ENCODE measurements around the gene KXD1.

DNA sequence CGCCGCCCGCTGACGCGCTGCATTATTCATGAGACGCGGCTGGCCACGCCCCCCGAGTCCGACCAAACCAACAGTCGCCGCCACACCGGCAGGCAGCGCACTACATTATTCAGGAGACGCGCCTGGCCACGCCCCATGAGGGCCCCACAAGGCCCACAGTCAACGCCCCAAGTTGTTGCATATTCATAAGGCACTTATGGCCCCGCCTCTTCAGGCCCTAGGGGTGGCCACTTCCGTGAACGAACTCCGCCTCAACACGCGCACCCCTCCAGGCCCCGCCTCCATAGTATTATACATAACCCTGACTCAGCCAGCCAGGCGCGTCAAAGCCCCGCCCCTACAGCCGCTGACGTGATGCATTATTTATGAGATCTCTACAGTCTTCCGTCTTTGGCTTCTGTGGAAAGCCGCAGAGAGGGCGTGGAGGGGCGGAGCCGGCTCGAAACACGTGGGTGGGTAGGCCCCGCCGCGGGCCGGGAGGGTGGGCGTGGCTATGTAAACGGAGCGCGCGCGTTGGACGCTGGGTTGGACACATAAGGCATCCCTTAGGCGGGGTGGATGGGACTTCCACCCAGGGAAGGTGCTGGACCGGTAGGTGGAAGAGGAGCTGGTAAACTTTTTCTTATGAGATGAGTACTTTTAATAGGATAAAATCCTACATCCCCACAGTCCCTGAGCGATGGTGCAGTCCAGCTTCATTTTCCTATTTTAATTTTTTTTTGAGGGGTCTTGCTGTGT, 35.4 kb upstream of the KXD1 start:
- TF ChIP-seq CTCF (IDR thresholded peaks at IDR 0.05; ENCODE audit: insufficient read depth, low read length, poor library complexity, severe bottlenecking), result no peak
- no peak for TF ChIP-seq EZH2phosphoT487 (conservative IDR thresholded peaks at IDR 0.05; ENCODE audit: low read length)

All from SU-DHL-6 (cell line).